HEK293 (cell line): Measurements from ENCODE around the gene TDRD1.
A peak's percentile ranks its signal among the peaks of the same experiment; 100 is the strongest.

ENCODE experiments used
- CTCF ChIA-PET: fragments of 350-600 bp; formaldehyde crosslinking; extraction: SDS; loops from one replicate; lab custom pipeline; 2021; ENCODE audit warnings: antibody characterized with exemption; lab: Yijun Ruan, JAX
- POLR2A ChIA-PET: fragments of 300-600 bp; formaldehyde crosslinking; extraction: SDS; loops from one replicate; lab custom pipeline; 2020; ENCODE audit warnings: antibody characterized with exemption, inconsistent platforms; lab: Yijun Ruan, JAX
- H3K27ac ChIP-seq: fragments of 200-500 bp; sonication (Bioruptor generic); 2 replicates; pipeline ENCODE4 v1.5.1; 2014; ENCODE audit warnings: low read depth, low read length, control low read depth, inconsistent platforms; ENCODE audit errors: extremely low read depth
- H3K36me3 ChIP-seq, 2 experiments: fragments of 200-500 bp in 1 of 2; sonication (Bioruptor generic) in 1 of 2; 1 replicate in 1 of 2; 2 replicates in 1 of 2; pipeline ENCODE4 v1.5.1; 2014 to 2017; ENCODE audit warnings: inconsistent platforms in 2 of 2, low read length in 2 of 2; ENCODE audit not compliant: control insufficient read depth in 2 of 2, insufficient read depth in 1 of 2
- H3K4me1 ChIP-seq: fragments of 200-500 bp; sonication (Bioruptor generic); 2 replicates; pipeline ENCODE4 v1.5.1; 2014; ENCODE audit warnings: mild to moderate bottlenecking, low read length, inconsistent platforms; ENCODE audit not compliant: control insufficient read depth, insufficient read depth
- H3K4me3 ChIP-seq: 2 replicates; pipeline ENCODE4 v1.5.1; 2011; ENCODE audit warnings: low read depth, mild to moderate bottlenecking, control low read depth, low read length, moderate library complexity
- H3K9me3 ChIP-seq: fragments of 200-500 bp; sonication (Bioruptor generic); 2 replicates; pipeline ENCODE4 v1.5.1; 2014; ENCODE audit warnings: low read depth, low read length, inconsistent platforms; ENCODE audit not compliant: control insufficient read depth, insufficient read depth
- GLIS2 ChIP-seq: fragments of 450-650 bp; formaldehyde crosslinking; IDR thresholded peaks from 2 replicates; pipeline ENCODE4 v1.5.1; 2016; ENCODE audit warnings: missing biosample characterization, missing genetic modification characterization
- KLF7 ChIP-seq: fragments of 450-650 bp; formaldehyde crosslinking; IDR thresholded peaks from 2 replicates; pipeline ENCODE4 v1.5.1; 2016; ENCODE audit warnings: missing biosample characterization, missing genetic modification characterization, borderline replicate concordance
- RBAK ChIP-seq: fragments of 450-650 bp; formaldehyde crosslinking; IDR thresholded peaks from 2 replicates; pipeline ENCODE4 v1.5.1; 2016; ENCODE audit warnings: missing biosample characterization, missing genetic modification characterization
- SP3 ChIP-seq: fragments of 450-650 bp; formaldehyde crosslinking; IDR thresholded peaks from 2 replicates; pipeline ENCODE4 v1.5.1; 2016; ENCODE audit warnings: missing biosample characterization, missing genetic modification characterization
- SP7 ChIP-seq: fragments of 450-650 bp; formaldehyde crosslinking; IDR thresholded peaks from 2 replicates; pipeline ENCODE4 v1.5.1; 2016; ENCODE audit warnings: missing biosample characterization, missing genetic modification characterization
- YY1 ChIP-seq: fragments of 450-650 bp; formaldehyde crosslinking; IDR thresholded peaks from 2 replicates; pipeline ENCODE4 v1.5.1; 2018; ENCODE audit warnings: missing biosample characterization, missing genetic modification characterization
- ZBTB11 ChIP-seq: fragments of 450-650 bp; formaldehyde crosslinking; conservative IDR thresholded peaks from 2 replicates; pipeline ENCODE4 v1.5.1; 2016; ENCODE audit warnings: low read depth, missing biosample characterization, missing genetic modification characterization
- ZBTB26 ChIP-seq: fragments of 450-650 bp; formaldehyde crosslinking; optimal IDR thresholded peaks from 2 replicates; pipeline ENCODE3; 2016; ENCODE audit warnings: missing biosample characterization, mild to moderate bottlenecking, missing genetic modification characterization
- ZBTB48 ChIP-seq: fragments of 450-650 bp; formaldehyde crosslinking; IDR thresholded peaks from 2 replicates; pipeline ENCODE4 v1.5.1; 2016; ENCODE audit warnings: missing biosample characterization, missing genetic modification characterization
- ZEB2 ChIP-seq: fragments of 450-650 bp; formaldehyde crosslinking; IDR thresholded peaks from 2 replicates; pipeline ENCODE4 v1.5.1; 2016; ENCODE audit warnings: missing biosample characterization, missing genetic modification characterization
- ZFP69B ChIP-seq: fragments of 450-650 bp; formaldehyde crosslinking; IDR thresholded peaks from 2 replicates; pipeline ENCODE4 v1.5.1; 2016; ENCODE audit warnings: missing biosample characterization, missing genetic modification characterization
- ZNF114 ChIP-seq: fragments of 450-650 bp; formaldehyde crosslinking; IDR thresholded peaks from 2 replicates; pipeline ENCODE4 v1.5.0; 2017; ENCODE audit warnings: missing biosample characterization, missing genetic modification characterization
- ZNF155 ChIP-seq: fragments of 450-650 bp; formaldehyde crosslinking; IDR thresholded peaks from 2 replicates; pipeline ENCODE4 v1.5.1; 2016; ENCODE audit warnings: missing biosample characterization, missing genetic modification characterization
- ZNF18 ChIP-seq: fragments of 450-650 bp; formaldehyde crosslinking; IDR thresholded peaks from 2 replicates; pipeline ENCODE4 v1.5.1; 2016; ENCODE audit warnings: missing biosample characterization, missing genetic modification characterization
- ZNF2 ChIP-seq: fragments of 450-650 bp; formaldehyde crosslinking; IDR thresholded peaks from 2 replicates; pipeline ENCODE4 v1.5.1; 2016; ENCODE audit warnings: missing biosample characterization, missing genetic modification characterization
- ZNF335 ChIP-seq: fragments of 450-650 bp; formaldehyde crosslinking; conservative IDR thresholded peaks from 2 replicates; pipeline ENCODE4 v1.5.1; 2016; ENCODE audit warnings: missing biosample characterization, missing genetic modification characterization
- ZNF600 ChIP-seq: fragments of 450-650 bp; formaldehyde crosslinking; IDR thresholded peaks from 2 replicates; pipeline ENCODE4 v1.5.1; 2016; ENCODE audit warnings: missing biosample characterization, missing genetic modification characterization
- ZNF747 ChIP-seq: fragments of 450-650 bp; formaldehyde crosslinking; IDR thresholded peaks from 2 replicates; pipeline ENCODE4 v1.5.1; 2016; ENCODE audit warnings: missing biosample characterization, missing genetic modification characterization
- ZNF843 ChIP-seq: fragments of 450-650 bp; formaldehyde crosslinking; IDR thresholded peaks from 2 replicates; pipeline ENCODE4 v1.5.1; 2016; ENCODE audit warnings: missing biosample characterization, missing genetic modification characterization
- ZXDB ChIP-seq: fragments of 450-650 bp; formaldehyde crosslinking; IDR thresholded peaks from 2 replicates; pipeline ENCODE4 v1.5.1; 2016; ENCODE audit warnings: missing biosample characterization, missing genetic modification characterization
- TF ChIP-seq, protein P1 (sequence below): fragments of 450-650 bp; formaldehyde crosslinking; IDR thresholded peaks from 2 replicates; pipeline ENCODE4 v1.5.1; 2016; ENCODE audit warnings: missing biosample characterization, missing genetic modification characterization, low read depth
- TF ChIP-seq, protein P2 (sequence below): fragments of 450-650 bp; formaldehyde crosslinking; IDR thresholded peaks from 2 replicates; pipeline ENCODE4 v1.5.1; 2017; ENCODE audit warnings: missing biosample characterization, missing genetic modification characterization
- TF ChIP-seq, protein P3 (sequence below): fragments of 450-650 bp; formaldehyde crosslinking; IDR thresholded peaks from 2 replicates; pipeline ENCODE4 v1.5.1; 2017; ENCODE audit warnings: missing biosample characterization, missing genetic modification characterization

TDRD1 gene

GRCh38 chr10:114173921-114174694, 5.0 kb upstream of the TDRD1 start, which contains the start of gene CCDC186 (continued):
- TF ChIP-seq KLF7 (tag by site-specific recombination) (no peak; the same call in 1 of the 2 replicates), SP3 (tag by site-specific recombination) (peak; percentile 95), ZNF2 (tag by site-specific recombination) (peak; percentile 60; the same call in 1 of the 2 replicates), ZXDB (tag by site-specific recombination) (peak; percentile 92), ZNF747 (tag by site-specific recombination) (no peak), ZBTB48 (tag by site-specific recombination) (peak; percentile 62; the same call in 1 of the 2 replicates), ZNF18 (tag by site-specific recombination) (0 out of 2 replicates have a peak, but pooled peaks have one; percentile 13), ZBTB11 (tag by site-specific recombination) (0 out of 2 replicates have a peak, but pooled peaks have one; percentile 23), ZNF155 (tag by site-specific recombination) (no peak), RBAK (tag by site-specific recombination) (no peak), ZNF843 (0 out of 2 replicates have a peak, but pooled peaks have one; percentile 14), ZBTB26 (peak; percentile 85), ZFP69B (tag by site-specific recombination) (peak; percentile 10), ZNF114 (no peak), ZEB2 (tag by site-specific recombination) (peak; percentile 97), GLIS2 (peak; percentile 99), YY1 (peak; percentile 83)
- TF ChIP-seq, protein P1, sequence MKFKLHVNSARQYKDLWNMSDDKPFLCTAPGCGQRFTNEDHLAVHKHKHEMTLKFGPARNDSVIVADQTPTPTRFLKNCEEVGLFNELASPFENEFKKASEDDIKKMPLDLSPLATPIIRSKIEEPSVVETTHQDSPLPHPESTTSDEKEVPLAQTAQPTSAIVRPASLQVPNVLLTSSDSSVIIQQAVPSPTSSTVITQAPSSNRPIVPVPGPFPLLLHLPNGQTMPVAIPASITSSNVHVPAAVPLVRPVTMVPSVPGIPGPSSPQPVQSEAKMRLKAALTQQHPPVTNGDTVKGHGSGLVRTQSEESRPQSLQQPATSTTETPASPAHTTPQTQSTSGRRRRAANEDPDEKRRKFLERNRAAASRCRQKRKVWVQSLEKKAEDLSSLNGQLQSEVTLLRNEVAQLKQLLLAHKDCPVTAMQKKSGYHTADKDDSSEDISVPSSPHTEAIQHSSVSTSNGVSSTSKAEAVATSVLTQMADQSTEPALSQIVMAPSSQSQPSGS (tag by site-specific recombination): peak; percentile 14; the same call in 1 of the 2 replicates

- Histone ChIP-seq H3K36me3 (no peaks in the 10 kb centered on the region; a peak in 1 of 3 replicates), H3K9me3 (no peaks in the 10 kb centered on the region), H3K27ac (no peak overlapping the region; the same call in 1 of the 2 replicates), H3K4me3 (peak overlapping the region; percentile 96), H3K4me1 (peaks cover 9% of the 10 kb centered on the region)
- CTCF ChIA-PET: interaction anchor here (0.6 kb wide), 1 partner anchor 229 kb away, joined by 4 read pairs; no protein-coding TSS in a partner anchor
- POLR2A ChIA-PET: interaction anchor here (0.7 to 1.6 kb wide), 5 partner anchors 14 to 131 kb away, joined by 3 to 9 read pairs (median 4); partner anchors contain the start of gene ADRB1
- TF ChIP-seq ZNF335 (tag by site-specific recombination) (peak; percentile 82), SP7 (0 out of 2 replicates have a peak, but pooled peaks have one; percentile 5), ZNF600 (tag by site-specific recombination) (peak; percentile 89)
- TF ChIP-seq, protein P2, sequence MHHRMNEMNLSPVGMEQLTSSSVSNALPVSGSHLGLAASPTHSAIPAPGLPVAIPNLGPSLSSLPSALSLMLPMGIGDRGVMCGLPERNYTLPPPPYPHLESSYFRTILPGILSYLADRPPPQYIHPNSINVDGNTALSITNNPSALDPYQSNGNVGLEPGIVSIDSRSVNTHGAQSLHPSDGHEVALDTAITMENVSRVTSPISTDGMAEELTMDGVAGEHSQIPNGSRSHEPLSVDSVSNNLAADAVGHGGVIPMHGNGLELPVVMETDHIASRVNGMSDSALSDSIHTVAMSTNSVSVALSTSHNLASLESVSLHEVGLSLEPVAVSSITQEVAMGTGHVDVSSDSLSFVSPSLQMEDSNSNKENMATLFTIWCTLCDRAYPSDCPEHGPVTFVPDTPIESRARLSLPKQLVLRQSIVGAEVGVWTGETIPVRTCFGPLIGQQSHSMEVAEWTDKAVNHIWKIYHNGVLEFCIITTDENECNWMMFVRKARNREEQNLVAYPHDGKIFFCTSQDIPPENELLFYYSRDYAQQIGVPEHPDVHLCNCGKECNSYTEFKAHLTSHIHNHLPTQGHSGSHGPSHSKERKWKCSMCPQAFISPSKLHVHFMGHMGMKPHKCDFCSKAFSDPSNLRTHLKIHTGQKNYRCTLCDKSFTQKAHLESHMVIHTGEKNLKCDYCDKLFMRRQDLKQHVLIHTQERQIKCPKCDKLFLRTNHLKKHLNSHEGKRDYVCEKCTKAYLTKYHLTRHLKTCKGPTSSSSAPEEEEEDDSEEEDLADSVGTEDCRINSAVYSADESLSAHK (tag by site-specific recombination): no peak
- TF ChIP-seq, protein P3, sequence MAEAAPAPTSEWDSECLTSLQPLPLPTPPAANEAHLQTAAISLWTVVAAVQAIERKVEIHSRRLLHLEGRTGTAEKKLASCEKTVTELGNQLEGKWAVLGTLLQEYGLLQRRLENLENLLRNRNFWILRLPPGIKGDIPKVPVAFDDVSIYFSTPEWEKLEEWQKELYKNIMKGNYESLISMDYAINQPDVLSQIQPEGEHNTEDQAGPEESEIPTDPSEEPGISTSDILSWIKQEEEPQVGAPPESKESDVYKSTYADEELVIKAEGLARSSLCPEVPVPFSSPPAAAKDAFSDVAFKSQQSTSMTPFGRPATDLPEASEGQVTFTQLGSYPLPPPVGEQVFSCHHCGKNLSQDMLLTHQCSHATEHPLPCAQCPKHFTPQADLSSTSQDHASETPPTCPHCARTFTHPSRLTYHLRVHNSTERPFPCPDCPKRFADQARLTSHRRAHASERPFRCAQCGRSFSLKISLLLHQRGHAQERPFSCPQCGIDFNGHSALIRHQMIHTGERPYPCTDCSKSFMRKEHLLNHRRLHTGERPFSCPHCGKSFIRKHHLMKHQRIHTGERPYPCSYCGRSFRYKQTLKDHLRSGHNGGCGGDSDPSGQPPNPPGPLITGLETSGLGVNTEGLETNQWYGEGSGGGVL (tag by site-specific recombination): no peak
These were observed 4.4 kb upstream of the TDRD1 start for GRCh38 chr10:114174695-114175188.
